ENCODE data around the gene ERBIN.
"Not testable (repeated sequence)": the region's sequence is repeated elsewhere in the genome, so short reads cannot be mapped to it uniquely, and the experiment has no call there.

ERBIN gene

DNA sequence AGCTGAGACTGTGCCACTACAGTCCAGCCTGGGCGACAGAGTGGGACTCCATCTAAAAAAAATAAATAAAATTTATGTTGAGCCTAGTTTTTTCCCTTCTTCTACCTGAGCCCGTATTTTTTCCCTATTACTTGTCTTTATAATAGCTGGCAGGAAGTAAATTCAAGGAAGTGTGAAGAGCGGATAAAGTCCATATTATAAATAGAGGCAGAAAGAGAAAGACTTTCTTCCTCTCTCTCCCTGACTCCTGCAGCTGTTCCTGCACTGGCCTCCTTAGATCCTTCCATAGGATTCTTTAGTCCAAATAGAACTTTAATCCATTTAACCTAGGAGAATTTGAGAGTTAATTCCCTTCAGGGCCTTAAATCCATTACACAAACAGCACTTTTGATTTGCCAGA, 10.3 kb upstream of the ERBIN start:
- no peak for DNase-seq (ENCODE audit: low read depth)

- DNase-seq (ENCODE audit: low read depth), result no peak
These were observed 9.7 kb upstream of the ERBIN start for GRCh38 chr5:65916636-65917035.

DNA sequence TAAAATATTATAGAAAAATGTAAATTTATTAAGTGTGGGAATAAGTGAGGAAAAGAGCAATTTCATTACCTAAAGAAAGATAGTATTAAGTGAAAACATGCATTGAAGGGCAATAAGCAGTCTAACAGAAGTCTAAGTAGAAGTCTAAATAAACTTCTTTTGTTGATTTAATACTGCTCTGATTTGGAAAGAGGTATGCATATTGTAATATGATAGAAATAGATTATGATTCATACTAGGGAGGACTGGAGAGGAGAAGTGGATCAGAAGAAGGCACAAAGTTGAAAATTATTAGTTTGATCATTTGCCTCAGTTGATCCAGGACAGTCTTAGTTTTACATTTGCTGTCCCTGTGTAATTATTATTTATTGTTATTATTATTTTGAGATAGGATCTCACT, 6.6 kb upstream of the ERBIN start:
- peak; percentile 32 for DNase-seq (ENCODE audit: low read depth)

- DNase-seq (ENCODE audit: low read depth), result no peak
These were observed 3.0 kb upstream of the ERBIN start for GRCh38 chr5:65923339-65923738.

- no peak for DNase-seq (ENCODE audit: low read depth)
These were observed 1.9 kb upstream of the ERBIN start for GRCh38 chr5:65924366-65925043.

DNA sequence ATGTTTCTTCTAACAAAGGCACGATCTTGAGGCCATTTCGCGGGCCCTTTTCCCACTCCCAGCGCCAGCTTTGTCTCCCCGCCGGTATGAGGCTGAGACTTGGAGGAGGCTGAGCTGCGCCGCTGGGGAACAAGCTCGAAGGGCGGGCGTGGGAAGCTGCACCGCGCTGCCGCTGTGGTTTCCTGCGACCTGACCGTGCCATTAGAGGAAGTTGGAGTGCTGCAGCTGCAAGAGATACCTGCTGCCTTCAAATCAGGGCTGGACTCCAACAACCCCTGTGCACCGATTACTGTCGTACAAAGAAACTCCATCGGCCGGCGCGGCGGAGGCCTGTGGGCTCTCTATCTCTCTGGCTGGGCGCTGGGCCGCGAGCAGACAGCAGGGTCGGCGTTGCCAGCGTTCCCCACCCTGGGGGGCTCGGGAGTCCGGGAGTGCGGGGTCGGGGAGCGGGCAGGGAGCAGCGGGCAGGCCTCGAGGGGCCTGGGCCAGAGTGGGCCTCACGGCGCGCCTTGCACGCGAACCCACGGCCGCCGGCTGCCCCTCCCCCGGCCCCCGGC, 1.3 kb upstream of the ERBIN start:
- peak; percentile 84 for DNase-seq (ENCODE audit: low read depth)

- DNase-seq (ENCODE audit: low read depth), result peak; percentile 92
These were observed 637 bp upstream of the ERBIN start for GRCh38 chr5:65925601-65926275.

DNA sequence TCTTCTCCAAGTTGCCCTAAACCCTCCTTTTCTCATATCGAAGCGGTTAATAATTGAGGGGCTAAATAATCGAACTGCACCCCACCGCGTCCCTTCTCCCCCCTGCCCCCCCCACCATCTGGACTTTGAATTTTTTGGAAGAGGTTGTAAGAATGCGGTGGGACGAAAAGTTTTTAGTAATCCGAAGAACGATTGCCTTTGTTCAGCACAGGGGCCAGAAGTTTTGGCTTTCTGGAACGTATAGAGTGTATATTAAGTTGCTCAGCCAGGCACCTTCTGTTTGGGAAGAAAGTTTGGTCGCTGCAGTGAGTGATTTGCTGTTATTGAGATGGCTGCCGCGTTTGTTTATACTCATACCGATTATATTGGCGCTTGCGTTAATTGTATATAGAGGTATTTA, 518 bp downstream of the ERBIN start:
- no peak for DNase-seq (ENCODE audit: low read depth)

- peak; percentile 75 for DNase-seq (ENCODE audit: low read depth)
These were observed 1.3 kb downstream of the ERBIN start for GRCh38 chr5:65927503-65928321.

DNA sequence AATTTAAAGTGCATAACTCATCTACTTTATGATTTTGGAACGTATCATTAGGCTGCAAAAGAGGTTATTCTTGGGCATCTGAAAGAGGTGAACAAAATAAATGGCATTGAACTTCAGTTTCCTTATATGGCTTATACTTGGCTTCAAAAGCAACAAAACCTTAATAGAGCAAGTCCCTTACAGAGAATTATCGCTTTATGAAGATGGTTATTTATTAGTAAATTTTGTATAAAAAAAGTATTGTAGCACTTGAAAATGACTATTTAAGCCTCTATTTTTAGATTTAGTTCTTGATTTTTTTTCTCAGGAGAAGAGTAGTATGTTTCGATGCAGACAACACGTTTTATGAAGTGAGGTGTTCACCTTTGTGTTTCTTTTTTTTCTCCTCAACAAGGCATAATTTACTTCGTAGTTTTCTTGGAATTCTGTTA, 2.0 kb downstream of the ERBIN start:
- DNase-seq (ENCODE audit: low read depth), result no peak

DNA sequence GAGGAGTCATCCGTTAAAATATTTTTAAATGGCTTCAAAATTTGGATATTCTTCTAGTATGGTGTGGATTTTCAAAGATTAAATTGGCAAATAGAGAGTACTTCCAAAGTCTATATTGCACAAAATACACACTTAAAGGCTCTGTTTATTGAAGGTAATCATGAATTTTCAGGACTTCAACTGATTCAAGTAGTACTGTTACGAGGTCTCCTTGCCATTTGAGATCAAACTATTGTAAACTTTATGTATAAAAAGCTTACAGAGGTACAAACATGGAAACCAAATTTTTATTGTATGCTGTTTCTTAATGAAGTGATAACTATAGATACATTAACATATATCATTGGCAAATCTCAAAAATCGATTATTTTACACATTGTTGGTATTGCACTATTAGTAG, 2.5 kb downstream of the ERBIN start:
- no peak for DNase-seq (ENCODE audit: low read depth)

- no peak for DNase-seq (ENCODE audit: low read depth)
These were observed 6.3 kb downstream of the ERBIN start for GRCh38 chr5:65932676-65933075.

GRCh38 chr5:65933295-65933694, 6.9 kb downstream of the ERBIN start:
- no peak for DNase-seq (ENCODE audit: low read depth)

- DNase-seq (ENCODE audit: low read depth), result no peak
These were observed 11.9 kb downstream of the ERBIN start for GRCh38 chr5:65938256-65938655.

DNA sequence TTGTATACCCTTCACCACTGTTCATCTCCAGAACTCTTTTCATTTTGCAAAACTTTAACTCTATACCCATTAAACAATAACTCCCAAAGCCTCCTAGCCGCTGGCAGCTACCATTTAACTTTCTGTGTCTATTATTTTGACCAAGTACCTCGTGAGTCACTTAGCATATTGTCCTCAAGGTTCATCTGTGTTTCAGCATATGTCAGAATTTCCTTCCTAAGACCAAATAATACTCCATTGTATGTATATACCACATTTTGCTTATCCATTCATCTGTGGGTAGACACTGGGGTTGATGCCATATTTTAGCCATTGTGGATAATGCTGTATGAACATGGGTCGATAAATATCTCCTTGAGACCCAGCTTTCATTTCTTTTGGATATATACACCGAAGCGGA, 17.4 kb downstream of the ERBIN start:
- DNase-seq (ENCODE audit: low read depth), result no peak

DNA sequence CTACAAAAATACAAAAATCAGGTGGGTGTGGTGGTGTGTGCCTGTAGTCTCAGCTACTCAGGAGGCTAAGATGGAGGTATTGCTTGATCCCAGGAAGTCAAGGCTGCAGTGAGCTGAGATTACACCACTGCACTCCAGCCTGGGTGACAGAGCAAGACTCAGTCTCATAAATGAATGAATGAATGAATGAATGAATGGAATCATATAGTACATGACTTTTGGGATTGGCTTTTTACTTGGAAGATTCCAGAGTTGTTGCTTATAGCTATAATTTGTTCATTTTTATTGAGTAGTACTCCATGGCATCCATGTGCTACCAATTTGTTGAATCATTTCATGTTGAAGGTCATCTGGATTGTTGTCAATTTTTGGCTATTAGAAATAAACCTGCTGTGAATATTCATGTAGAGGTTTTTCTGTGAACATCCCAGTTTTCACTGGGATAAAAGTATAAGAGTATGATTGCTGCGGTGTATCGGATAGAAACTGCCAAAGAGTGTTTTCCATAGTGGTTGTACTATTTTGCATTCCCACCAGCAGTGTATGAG, 19.9 kb downstream of the ERBIN start:
- peak; percentile 37 for DNase-seq (ENCODE audit: low read depth)

DNA sequence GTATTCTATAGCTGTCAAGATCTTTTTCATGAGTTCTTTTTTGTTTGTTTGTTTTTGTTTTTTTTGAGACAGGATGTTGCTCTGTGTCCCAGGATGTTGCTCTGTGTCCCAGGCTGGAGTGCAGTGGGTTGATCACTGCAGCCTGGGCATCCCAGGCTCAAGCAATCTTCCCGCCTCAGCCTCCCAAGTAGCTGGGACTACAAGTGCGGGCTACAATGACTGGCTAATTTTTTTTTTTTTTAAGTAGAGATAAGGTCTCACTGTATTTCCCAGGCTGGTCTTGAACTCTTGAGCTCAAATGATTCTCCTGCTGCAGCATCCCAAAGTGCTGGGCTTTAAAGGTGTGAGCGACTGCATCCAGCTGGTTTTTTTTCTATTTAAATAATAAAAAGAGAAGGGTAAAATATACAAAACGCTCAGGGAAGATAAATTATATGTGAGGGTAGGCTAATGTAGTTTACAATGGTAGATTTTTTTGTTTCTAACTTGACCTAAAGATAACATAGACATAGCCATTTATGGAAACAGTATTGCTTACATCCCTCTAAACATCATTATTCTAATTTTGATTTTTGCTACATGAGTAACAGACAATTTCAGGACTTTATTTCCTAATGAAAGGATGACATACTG, 21.9 kb downstream of the ERBIN start:
- DNase-seq (ENCODE audit: low read depth), result no peak

- DNase-seq (ENCODE audit: low read depth), result no peak
These were observed 25.0 kb downstream of the ERBIN start for GRCh38 chr5:65951330-65951729.

- DNase-seq (ENCODE audit: low read depth), result no peak
These were observed 25.9 kb downstream of the ERBIN start for GRCh38 chr5:65952259-65952658.

- DNase-seq (ENCODE audit: low read depth), result no peak
These were observed 27.8 kb downstream of the ERBIN start for GRCh38 chr5:65954200-65954599.

DNA sequence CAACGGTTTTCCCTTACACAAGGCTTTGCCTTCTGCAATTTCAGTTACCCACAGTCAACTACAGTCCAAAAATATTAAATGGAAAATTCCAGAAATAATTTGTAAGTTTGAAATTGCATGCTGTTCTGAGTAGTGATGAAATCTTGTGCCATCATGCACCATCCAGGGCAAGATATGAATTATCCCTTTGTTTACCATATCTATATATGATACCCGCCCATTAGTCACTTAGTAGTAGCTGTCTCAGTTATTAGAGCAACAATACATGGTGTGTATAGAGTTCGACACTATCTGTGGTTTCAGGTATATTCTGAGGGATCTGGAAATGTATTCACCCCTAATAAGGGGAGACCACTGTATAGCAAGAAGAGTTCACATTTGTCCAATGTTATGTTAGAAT, 29.4 kb downstream of the ERBIN start:
- no peak for DNase-seq (ENCODE audit: low read depth)

- DNase-seq (ENCODE audit: low read depth), result not testable (repeated sequence)
These were observed 31.3 kb downstream of the ERBIN start for GRCh38 chr5:65957703-65958102.
